K562 (cell line): ENCODE data around the gene CLHC1. TPM values are rescaled to one million over a fixed set of nuclear protein-coding genes. Genes with fewer than 3 reads are reported as not detected.
A peak's percentile ranks its signal among the peaks of the same experiment; 100 is the strongest.

Experiments
- ATF3 ChIP-seq, 2 experiments: fragments of 450-650 bp in 1 of 2; sonication (generic) in 1 of 2; formaldehyde crosslinking in 1 of 2; IDR thresholded peaks in 1 of 2; conservative IDR thresholded peaks in 1 of 2; 2 replicates each; pipeline versions ENCODE4 v1.6.1 to v1.8.1; 2016 to 2023; ENCODE audit warnings: mild to moderate bottlenecking in 2 of 2, moderate library complexity in 2 of 2, inconsistent platforms in 1 of 2, missing genetic modification reagents in 1 of 2
- DPF2 ChIP-seq: fragments of 450-650 bp; IDR thresholded peaks from 2 replicates; pipeline ENCODE4 v1.6.1; 2016
- FOXM1 ChIP-seq, 2 experiments: fragments of 450-650 bp in 1 of 2; sonication (generic) in 1 of 2; formaldehyde crosslinking in 1 of 2; IDR thresholded peaks; 2 replicates each; pipeline versions ENCODE4 v1.6.1 to v1.9.0; 2017 to 2022; ENCODE audit warnings: low read depth in 2 of 2, mild to moderate bottlenecking in 2 of 2, missing genetic modification reagents in 1 of 2, moderate library complexity in 1 of 2
- GMEB1 ChIP-seq: fragments of 250-450 bp; sonication (Bioruptor Pico); IDR thresholded peaks from 2 replicates; pipeline ENCODE4 v1.4.0; 2020; ENCODE audit warnings: mild to moderate bottlenecking
- HDAC8 ChIP-seq: fragments of 450-650 bp; IDR thresholded peaks from 2 replicates; pipeline ENCODE4 v1.6.1; 2016; ENCODE audit warnings: mild to moderate bottlenecking, missing genetic modification characterization, moderate library complexity, missing compliant biosample characterization
- IFI16 ChIP-seq: fragments of 250-450 bp; sonication (Bioruptor Pico); IDR thresholded peaks from 2 replicates; pipeline ENCODE4 v2.1.2; 2022; ENCODE audit warnings: mild to moderate bottlenecking, inconsistent platforms
- LCOR ChIP-seq: sonication (generic); formaldehyde crosslinking; IDR thresholded peaks from 2 replicates; pipeline ENCODE4 v1.8.0; 2022; ENCODE audit warnings: mild to moderate bottlenecking, missing genetic modification reagents
- RERE ChIP-seq: sonication (generic); formaldehyde crosslinking; IDR thresholded peaks from 2 replicates; pipeline ENCODE4 v1.8.0; 2023; ENCODE audit warnings: missing genetic modification reagents, mild to moderate bottlenecking, borderline replicate concordance
- ZNF24 ChIP-seq: fragments of 450-650 bp; IDR thresholded peaks from 2 replicates; pipeline ENCODE4 v1.6.1; 2016
- ZNF274 ChIP-seq: IDR thresholded peaks from 2 replicates; pipeline ENCODE4 v1.6.1; 2011; ENCODE audit warnings: low read depth, mild to moderate bottlenecking, low read length, moderate library complexity, borderline replicate concordance
- ZNF431 ChIP-seq: sonication (generic); formaldehyde crosslinking; IDR thresholded peaks from 2 replicates; pipeline ENCODE4 v1.8.0; 2022; ENCODE audit warnings: mild to moderate bottlenecking, missing genetic modification reagents
- ZNF592 ChIP-seq: fragments of 450-650 bp; IDR thresholded peaks from 2 replicates; pipeline ENCODE4 v1.6.1; 2017; ENCODE audit warnings: antibody characterized with exemption, mild to moderate bottlenecking
- ZNF707 ChIP-seq: fragments of 250-450 bp; sonication (Bioruptor Pico); conservative IDR thresholded peaks from 2 replicates; pipeline ENCODE4 v1.8.0; 2022; ENCODE audit warnings: inconsistent platforms, mild to moderate bottlenecking, moderate library complexity
- polyA plus RNA-seq, 8 experiments: library from polyadenylated mRNA; depleted of rRNA in 4 of 8; stranded (reverse) in 5 of 8; unstranded in 3 of 8; fragments of >200 nt; fragmentation: Nextera tagmentation in 2 of 8; fragmentation: Illumina TruSeq in 1 of 8; extraction: Ambion mirVana in 2 of 8; extraction: Trizol in 1 of 8; gene quantifications; 2 replicates each; pipeline versions ENCODE4 v1.2.1 to v1.2.3, GENCODE V29; 2011 to 2014; ENCODE audit warnings: inconsistent platforms in 1 of 8, missing spikeins in 1 of 8
- total RNA-seq, 7 experiments: library from RNA; depleted of rRNA in 6 of 7; stranded (reverse); fragments of >200 nt in 6 of 7; fragmentation: Illumina TruSeq in 2 of 7; extraction: Trizol in 2 of 7; gene quantifications; 2 replicates each; pipeline versions ENCODE4 v1.2.1 to v1.2.3, GENCODE V29; 2011 to 2021; ENCODE audit warnings: low replicate concordance in 1 of 7

Gene CLHC1
- total and polyA plus RNA-seq, 9 of the 15 experiments (the other 6 are each of a cell fraction or from before 2014, with no cell fraction given), result 3.7 to 14.3 (median 8.6) TPM

GRCh38 chr2:55268907-55269644 lies 37.0 kb upstream of the CLHC1 start, which contains the start of gene MTIF2 (continued):
- no peak for TF ChIP-seq FOXM1 (IDR thresholded peaks at IDR 0.05; ENCODE audit: low read depth)
- no peak; the same call in 1 of the 2 replicates for TF ChIP-seq FOXM1 (CRISPR knock-in tag; IDR thresholded peaks at IDR 0.05; ENCODE audit: low read depth)
- no peak for TF ChIP-seq ZNF707 (CRISPR knock-in tag)
- TF ChIP-seq RERE (CRISPR knock-in tag), result no peak
- TF ChIP-seq ZNF431 (CRISPR knock-in tag), result no peak
- peak; percentile 88 for TF ChIP-seq DPF2
- no peak for TF ChIP-seq GMEB1 (CRISPR knock-in tag)
- TF ChIP-seq LCOR (CRISPR knock-in tag), result peak; percentile 93
- peak; percentile 85; the same call in 1 of the 2 replicates for TF ChIP-seq ZNF24
- TF ChIP-seq ZNF592, result no peak
- TF ChIP-seq ATF3 (IDR thresholded peaks at IDR 0.05), result no peak
- TF ChIP-seq ATF3 (CRISPR knock-in tag; conservative IDR thresholded peaks at IDR 0.05), result 0 out of 2 replicates have a peak, but pooled peaks have one; percentile 21
- TF ChIP-seq HDAC8 (tag), result no peak
- no peak for TF ChIP-seq IFI16 (CRISPR knock-in tag)
- TF ChIP-seq ZNF274, result no peak
